Measurements from ENCODE around the gene MARK3. TPM values are rescaled to one million over a fixed set of nuclear protein-coding genes. Genes with fewer than 3 reads are reported as not detected.

The MARK3 gene
- total RNA-seq, 1 experiment from 2014 or later = 72.5 TPM

GRCh38 chr14:103536693-103537092 is 151.5 kb downstream of the MARK3 start:
- POLR2A ChIA-PET = no interaction called here
- Histone ChIP-seq H3K9ac (ENCODE audit: low read length) (no peak overlapping the region), H3K27ac (ENCODE audit: low read depth, low read length) (no peak overlapping the region), H3K79me2 (ENCODE audit: insufficient read depth, low read length) (peaks cover 4% of the 10 kb centered on the region; the same call in 1 of the 2 replicates), H3K4me1 (ENCODE audit: control insufficient read depth in 1 of 2, insufficient read depth in 2 of 2, low read length in 2 of 2) (peaks cover 22 to 35% of the 10 kb centered on the region in 2 experiments), H3K4me2 (ENCODE audit: low read length) (no peak overlapping the region), H2AFZ (ENCODE audit: low read depth, low read length, poor library complexity, severe bottlenecking) (no peak overlapping the region), H3K36me3 (ENCODE audit: control insufficient read depth in 1 of 2, insufficient read depth in 2 of 2, low read length in 2 of 2) (peaks cover 0 to 4% of the 10 kb centered on the region in 2 experiments; a peak in 2 of 4 replicates), H3K9me3 (ENCODE audit: control insufficient read depth in 1 of 2, insufficient read depth in 1 of 2, low read depth in 1 of 2, low read length in 2 of 2) (no peaks in the 10 kb centered on the region), H4K20me1 (ENCODE audit: insufficient read depth) (no peaks in the 10 kb centered on the region), H3K9me2 (ENCODE audit: insufficient read depth) (no peaks in the 10 kb centered on the region), H3K27me3 (ENCODE audit: insufficient read depth, low read length) (no peaks in the 10 kb centered on the region), H3K4me3 (replicated peaks in 1 of 2; ENCODE audit: low read depth in 1 of 2, low read length in 2 of 2) (no peak overlapping the region)
- DNase-seq (ENCODE audit: low read depth, low spot score) (no peak), ATAC-seq (no peak)
- no peak for TF ChIP-seq EZH2phosphoT487 (IDR thresholded peaks at IDR 0.05; ENCODE audit: borderline replicate concordance)
- no peak for TF ChIP-seq ELF1 (IDR thresholded peaks at IDR 0.05; ENCODE audit: borderline replicate concordance, low read depth)
- no peak for TF ChIP-seq SRF (IDR thresholded peaks at IDR 0.05; ENCODE audit: low read depth)
- no peak for TF ChIP-seq EGR1 (IDR thresholded peaks at IDR 0.05; ENCODE audit: low read depth)
- TF ChIP-seq CBX3 (IDR thresholded peaks at IDR 0.05; ENCODE audit: low read depth) = no peak
- TF ChIP-seq ZBTB33 (IDR thresholded peaks at IDR 0.05; ENCODE audit: extremely low read depth, insufficient replicate concordance, low read length) = no peak
- TF ChIP-seq CEBPB (IDR thresholded peaks at IDR 0.05; ENCODE audit: low read depth) = no peak
- no peak for TF ChIP-seq MAX (IDR thresholded peaks at IDR 0.05)
- no peak for TF ChIP-seq CTCF (IDR thresholded peaks at IDR 0.05 in 2 of 3, conservative IDR thresholded peaks at IDR 0.05 in 1 of 3; ENCODE audit: borderline replicate concordance in 1 of 3, insufficient read depth in 1 of 3, low read depth in 2 of 3, low read length in 2 of 3)
- TF ChIP-seq SP1 (IDR thresholded peaks at IDR 0.05; ENCODE audit: low read depth) = no peak
- no peak for TF ChIP-seq YY1 (IDR thresholded peaks at IDR 0.05; ENCODE audit: extremely low read depth, insufficient replicate concordance, low read depth, low read length)
- BruUV-seq (replicated peaks) = no TSS peak
- RAD21 ChIA-PET (ENCODE audit: low non-redundant PET in 1 of 2, low total read pairs in 2 of 2, uncharacterized antibody in 2 of 2, unreplicated experiment in 2 of 2) = no interaction called here
- intact Hi-C loops (cut with micrococcal nuclease) = no loop called here
- CTCF ChIA-PET = no interaction called here
